GM21717 (cell line): ENCODE measurements around the gene CUEDC2.
"Not testable (repeated sequence)": the region's sequence is repeated elsewhere in the genome, so short reads cannot be mapped to it uniquely, and the experiment has no call there.

Experiments
- ATAC-seq: cut with Tn5 transposase; IDR thresholded peaks from one replicate; pipeline ENCODE4 v1.9.1; 2021; ENCODE audit warnings: mild to moderate bottlenecking, moderate library complexity; ENCODE audit not compliant: unreplicated experiment

CUEDC2 gene

DNA sequence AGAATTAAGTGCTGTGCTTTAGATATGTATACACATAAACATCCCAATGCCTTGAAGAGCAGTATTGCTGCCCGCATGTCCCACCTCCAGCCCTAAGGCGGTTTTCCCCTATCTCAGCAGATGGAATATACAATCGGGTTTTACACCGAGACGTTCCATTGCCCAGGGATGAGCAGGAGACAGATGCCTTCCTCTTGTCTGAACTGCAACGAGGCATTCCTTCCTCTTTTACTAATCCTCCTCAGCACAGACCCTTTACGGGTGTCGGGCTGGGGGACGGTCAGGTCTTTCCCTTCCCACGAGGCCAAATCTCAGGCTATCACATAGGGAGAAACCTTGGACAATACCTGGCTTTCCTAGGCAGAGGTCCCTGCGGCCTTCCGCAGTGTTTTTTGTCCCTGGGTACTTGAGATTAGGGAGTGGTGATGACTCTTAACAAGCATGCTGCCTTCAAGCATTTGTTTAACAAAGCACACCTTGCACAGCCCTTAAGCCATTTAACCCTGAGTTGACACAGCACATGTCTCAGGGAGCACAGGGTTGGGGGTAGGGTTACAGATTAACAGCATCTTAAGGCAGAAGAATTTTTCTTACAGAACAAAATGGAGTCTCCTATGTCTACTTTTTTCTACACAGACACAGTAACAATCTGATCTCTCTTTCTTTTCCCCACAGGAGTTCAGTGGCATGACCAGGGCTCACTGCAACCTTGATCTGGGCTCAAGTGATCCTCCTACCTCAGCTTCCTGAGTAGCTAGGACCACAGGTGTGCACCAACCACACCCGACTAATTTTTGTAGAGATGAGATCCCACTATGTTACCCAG lies 22.5 kb upstream of the CUEDC2 start:
- ATAC-seq, result not testable (repeated sequence)

DNA sequence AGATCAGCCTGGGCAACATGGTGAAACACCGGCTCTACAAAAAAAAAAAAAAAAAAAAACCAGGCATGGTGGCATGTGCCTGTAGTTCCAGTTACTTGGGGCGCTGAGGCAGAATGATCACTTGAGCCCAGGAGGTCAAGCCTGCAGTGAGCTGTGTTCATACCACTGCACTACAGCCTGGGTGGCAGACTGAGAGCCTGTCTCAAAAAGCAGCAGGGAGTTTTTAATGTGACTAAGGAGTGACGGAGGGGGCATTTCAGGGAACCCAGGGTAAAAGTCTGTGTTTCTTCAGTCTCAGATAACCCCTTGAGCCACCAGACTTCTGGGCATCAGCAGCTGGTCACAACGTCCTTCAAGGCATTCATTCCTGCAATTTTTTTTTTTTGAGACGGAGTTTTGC lies 21.1 kb upstream of the CUEDC2 start:
- no peak for ATAC-seq

DNA sequence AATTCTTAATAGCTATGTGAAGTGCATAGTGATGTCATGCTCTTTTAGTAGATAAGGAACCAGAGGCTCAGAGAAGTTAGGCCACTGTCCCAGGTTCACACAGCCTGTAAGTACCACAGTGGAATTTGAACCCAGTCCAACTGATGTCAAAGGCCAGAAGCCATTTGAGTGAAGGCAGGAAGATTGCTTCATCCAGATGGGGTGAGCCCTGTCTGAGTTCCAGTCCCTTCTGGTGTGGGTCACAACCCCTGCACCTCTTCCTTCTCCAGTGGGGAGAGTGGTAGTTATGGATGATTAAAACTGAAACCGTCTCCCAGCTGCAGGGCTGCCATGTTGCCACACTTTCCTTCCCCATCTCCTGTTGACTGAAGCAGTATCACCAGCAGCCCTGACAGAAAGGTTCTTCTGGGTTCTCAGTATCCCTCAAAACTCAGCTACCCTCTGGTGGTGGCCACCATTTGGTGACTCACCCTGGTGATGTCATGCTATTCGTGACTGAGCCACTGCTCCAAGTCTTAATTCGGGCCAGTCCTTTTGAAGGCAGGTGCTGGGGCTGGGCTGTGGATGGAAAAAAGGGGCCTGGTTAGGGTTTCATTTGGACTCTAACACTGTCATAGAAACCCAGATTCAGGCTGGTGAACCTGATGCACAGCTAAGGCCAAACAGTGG lies 20.4 kb upstream of the CUEDC2 start:
- ATAC-seq, result no peak

DNA sequence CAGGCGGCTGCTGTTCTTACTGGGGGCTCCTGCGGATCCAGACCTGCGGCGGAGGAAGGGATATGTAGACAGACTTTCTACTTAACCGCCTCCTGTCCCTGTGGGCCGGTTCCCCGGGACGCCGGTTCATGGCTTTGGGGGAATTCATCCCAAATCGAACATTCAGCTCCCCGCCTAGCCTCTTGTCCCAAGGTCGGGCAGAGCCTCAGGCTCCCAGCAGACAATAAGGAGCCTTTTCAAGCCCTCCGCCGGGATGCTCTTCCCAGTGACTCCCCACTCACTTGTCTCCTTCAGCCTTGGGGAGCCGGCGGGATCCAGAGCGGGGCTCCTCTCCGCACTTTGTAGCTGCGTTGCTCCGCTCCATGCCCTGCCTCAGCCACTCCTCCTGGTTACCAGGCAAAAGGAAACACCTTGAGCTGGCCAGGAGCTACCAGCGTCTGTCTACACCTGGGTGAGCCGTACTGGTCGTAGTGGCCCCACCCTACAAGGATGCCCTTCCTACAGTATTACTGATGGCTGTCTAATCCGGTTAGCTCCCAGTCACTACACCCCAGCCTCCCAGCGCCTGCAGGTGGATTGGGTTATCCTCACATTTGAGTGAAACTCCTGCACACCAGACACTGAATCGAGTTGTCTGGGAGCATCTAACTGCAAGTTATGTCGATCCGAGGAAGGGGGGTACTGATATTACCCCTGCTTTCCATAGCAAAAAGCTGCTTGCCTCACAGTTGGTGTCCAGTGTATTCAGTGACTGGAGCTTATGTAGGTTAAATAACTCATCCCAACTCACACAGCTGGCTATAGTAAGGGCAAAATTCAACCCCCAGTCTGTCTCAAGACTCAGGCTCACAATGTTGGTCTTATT lies 19.0 kb upstream of the CUEDC2 start, which contains the start of gene C10orf95:
Gene C10orf95 (minus strand): TSS at position 439 of the 865 bp plus-strand sequence. CDS start 450 bp downstream, outside the sequence.
- ATAC-seq, result no peak

DNA sequence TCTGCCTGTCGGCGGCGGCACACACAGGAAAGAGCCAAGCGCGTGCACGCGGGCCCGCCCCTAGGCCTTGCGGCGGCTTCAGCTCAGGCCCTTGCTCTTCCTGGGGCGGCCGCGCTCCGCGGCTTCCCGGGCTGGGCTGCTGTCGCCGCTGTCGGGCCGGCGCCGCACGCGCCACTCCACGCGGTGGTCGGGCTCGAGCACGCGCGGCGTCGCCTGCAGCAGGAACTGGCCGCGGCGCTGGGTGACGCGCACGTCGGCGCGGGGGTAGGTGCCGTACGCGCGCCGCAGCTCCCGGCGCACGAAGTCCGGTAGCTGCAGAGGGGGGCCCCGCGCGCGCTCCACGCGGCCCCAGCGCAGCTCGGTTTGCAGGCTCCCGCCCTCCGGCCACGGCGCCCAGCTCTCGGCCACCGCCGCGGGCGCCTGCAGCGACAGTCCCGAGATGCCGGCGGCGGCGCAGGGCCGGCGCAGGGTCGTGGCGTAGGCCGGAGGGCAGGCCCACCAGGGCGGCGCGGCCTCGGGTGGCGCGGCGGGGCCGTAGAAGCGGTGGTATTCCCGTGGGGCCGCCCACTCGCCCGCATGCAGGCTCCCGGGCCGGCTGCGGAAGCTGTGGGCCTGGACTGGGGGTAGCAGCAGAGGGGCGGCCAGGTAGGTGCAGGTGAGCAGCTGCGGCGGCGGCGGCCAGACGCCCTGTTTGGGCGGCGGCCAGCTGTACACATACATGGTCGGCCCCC lies 18.2 kb upstream of the CUEDC2 start:
- peak; percentile 62 for ATAC-seq

DNA sequence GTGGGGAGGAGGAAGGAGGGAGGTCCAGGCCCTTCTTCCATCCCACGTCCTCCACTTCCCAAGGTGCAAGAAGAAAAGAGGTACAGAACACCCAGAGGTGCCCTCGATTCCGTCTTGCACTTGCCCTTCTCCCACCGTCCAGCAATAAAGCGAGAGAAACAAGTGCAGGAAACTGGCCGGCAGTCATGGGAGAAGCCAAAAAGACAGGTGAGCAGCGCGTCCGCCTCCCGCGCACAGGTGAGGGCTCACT lies 17.7 kb upstream of the CUEDC2 start:
- ATAC-seq, result no peak

DNA sequence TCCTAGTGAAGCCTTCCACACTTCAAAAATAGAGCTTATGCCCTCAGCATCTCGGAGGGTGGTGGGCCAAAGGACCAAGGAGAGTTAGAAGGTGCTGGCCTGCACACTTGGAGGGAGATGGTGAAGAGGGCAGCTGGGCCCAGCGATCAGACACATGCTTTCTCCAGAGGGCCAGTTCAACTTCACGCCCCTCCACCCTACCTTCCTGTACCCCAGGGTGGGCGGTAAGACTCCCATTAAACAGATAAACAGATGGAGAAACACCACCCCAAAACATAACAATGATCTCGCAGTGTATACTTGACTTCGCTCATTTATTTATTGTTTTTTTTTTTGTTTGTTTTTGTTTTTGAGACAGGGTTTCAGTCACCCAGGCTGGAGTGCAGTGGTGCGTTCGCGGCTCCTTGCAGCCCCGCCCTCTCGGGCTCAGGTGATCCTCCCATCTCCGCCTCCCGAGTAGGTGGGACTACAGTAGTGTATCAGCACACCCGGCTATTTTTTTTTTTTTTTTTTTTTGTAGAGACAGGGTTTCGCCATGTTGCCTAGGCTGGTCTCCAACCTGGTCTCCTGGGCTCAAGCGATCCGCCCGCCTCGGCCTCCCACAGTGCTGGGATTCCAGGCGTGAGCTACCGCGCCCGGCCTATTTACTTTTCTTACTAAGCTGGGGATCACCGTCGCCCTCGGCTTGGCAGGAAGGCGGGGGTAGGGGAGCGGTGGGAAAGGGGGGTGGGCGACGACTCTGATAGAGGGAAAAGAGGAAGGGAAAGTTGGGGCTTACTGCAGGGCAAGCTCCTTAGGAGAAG lies 17.1 kb upstream of the CUEDC2 start:
- peak; percentile 50 for ATAC-seq

DNA sequence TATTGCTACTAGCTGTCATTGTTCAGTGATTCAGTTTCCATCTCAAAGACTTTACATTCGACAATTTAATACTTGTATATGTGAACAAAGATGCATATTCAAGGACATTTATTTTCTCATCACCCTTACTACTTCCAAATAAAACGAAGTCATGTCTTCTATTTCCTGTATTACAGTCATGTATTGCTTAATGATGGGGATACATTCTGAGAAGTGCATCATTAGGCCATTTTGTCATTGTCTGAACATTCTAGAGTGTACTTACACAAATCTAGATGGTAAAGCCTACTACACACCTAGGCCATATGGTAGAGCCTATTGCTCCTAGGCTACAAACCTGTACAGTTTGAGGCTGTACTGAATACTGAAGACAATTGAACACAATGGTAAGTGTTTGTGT lies 12.5 kb upstream of the CUEDC2 start:
- no peak for ATAC-seq

DNA sequence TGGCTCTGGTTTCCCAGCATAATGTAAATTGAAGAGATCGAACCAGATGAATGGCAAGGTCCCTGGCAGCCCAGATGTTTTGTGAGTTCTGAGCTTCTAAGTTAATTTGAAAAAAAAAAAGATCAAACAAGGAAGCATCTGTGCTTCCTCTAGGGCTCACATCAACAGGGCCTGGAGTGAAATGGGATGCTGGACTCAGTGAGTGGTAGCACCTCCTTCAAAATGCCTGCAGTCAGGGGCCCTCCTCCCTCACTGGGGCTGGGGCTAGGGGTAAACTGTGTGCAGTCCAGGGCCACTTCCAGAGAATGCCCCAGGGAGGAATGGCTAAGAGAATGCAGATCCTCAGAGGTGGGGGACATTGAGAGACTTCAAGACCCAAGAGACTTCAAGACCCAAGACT lies 6.0 kb upstream of the CUEDC2 start:
- ATAC-seq, result no peak

DNA sequence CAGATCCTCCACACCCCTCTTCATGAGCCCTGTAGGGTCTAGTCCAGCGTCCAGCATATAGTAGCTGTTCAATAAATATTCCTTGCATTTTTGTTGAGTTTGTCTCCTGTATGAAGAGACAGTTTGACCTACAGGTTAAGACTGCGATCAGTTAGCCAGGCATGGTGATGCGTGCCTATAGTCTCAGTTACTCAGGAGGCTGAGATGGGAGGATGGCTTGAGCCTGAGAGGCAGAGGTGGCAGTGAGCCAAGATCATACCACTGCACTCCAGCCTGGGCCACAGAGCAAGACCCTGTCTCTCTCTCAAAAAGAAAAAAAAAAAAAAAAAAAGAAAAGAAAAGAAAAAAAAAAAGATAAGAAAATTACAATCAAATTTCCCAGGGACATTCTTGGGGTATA lies 5.1 kb upstream of the CUEDC2 start:
- ATAC-seq, result no peak

DNA sequence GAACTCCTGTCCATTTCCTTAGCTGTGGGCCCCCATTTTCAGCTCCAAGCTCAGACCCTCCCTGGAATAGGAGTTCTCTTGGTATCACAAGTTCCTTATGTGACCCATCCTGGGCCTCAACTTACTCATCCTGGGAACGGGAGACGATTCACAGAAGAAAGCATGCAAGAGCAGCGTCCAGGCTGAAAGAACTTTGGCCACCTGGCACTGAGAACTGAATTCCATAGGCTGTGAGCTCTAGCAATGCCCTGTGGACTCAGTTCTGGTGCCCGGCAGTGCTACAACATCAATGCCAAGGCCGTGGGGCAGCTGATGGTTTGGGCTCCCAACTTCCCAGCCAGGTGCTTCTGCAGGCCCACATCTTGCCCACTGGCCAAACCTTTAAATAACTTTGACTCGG lies 3.9 kb upstream of the CUEDC2 start:
- ATAC-seq, result no peak

DNA sequence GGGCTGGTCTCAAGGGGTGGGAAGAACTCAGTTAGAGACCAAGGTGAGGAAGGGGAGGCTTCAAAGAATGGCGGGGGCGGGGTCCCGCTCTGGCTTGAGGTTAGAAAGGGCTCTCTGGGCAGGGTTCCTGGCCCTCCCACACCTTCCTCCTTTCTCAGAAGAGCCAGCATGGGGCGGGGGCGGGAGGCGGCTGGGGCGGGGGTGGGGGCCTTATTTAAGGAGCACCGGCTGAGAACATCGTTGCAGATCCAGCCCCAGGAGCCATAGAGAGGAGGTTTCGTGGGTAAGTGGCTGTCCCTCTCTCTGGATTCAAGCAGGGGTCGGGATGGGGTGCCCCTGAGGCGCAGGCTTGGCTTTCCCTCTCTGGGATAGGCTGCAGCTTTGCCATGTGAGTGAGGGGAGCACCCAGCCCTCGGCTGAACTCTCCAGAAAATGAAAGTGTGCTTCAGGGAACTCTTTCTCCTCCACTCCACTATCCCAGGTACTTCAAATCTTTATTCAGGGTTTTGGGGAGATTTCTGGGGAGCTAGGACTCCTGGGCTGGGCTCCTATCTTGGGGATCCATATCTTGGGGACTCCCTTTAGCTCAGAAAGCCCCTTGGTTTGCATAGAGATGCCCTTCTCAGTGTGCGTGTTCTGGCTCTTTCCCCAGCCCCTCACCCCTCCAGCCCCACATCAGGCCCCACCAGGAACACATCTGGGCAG lies 3.3 kb upstream of the CUEDC2 start:
- ATAC-seq, result no peak

DNA sequence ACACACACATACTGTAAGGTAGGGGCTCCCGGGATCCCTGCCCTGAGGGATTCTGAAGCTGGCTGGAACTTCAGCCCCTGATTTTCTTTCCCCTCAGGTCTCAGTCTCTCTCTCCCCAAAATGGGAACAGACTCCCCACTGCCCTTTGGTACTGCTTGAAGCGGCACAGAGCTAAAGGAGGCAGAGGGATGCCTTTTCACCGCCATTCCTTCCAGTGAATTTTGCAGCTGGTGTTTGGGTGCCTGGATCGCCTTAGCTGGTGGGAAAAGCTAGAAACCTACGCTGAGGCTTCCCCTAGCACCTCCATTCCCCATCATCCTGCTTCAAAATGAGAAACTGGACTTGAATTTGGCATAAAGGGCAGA lies 2.7 kb upstream of the CUEDC2 start:
- ATAC-seq, result no peak

DNA sequence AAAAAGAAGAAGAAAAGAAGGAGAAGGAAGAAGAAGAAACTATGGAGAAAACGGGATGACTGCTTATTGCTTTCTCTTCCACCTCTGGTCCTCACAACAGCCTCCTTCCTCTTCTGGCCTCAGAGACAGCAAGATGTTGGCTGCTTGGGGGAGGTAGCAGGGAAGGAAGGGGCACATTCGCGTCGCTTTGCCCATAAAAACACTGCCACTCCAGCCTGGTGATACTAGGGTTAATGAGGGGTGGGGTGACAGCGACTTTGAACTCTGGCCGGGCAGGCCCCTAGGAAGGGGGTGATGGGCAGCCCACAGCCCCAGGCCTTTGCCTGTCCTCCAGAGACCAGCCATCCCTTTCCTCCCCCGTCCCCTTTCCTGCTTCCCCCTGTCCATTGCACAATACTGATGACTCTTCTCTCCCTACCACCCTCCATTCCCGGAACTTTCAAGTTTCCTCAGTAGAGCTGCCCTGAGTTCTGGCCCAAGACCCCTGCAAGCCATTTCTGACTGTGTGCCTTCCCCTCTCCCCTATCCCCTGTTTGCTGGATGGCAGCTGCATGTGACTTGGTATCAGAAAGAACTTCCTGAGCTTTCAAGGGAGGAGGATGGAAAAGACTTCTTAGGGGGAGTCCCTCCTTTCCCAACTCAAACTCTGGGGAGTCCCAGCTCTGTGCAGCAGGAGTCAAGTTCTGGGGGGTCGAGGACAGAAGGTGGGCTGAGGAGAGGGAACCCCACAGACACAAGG lies 2.2 kb upstream of the CUEDC2 start:
- no peak for ATAC-seq

DNA sequence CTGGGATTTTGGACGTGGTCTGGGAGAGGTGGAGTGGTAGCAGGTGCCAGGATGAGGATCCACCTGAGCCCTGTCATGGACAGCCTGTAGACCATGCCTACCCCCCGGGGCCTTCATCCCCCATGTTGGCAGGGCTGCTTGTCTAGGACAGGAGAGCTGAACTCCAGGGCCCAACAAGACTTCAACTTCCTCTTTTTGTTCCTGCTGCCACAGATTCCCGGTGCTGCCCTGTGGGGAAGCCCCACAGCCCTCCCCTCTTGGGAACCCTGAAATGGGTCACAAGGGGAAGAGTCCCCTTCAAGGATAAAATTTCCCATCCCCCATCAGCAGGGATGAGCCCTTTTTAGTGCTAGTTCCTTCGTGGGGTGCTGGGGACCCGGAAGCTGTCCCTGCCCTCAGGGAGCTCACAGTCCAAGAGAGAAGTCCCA lies 1.3 kb upstream of the CUEDC2 start:
- no peak for ATAC-seq

DNA sequence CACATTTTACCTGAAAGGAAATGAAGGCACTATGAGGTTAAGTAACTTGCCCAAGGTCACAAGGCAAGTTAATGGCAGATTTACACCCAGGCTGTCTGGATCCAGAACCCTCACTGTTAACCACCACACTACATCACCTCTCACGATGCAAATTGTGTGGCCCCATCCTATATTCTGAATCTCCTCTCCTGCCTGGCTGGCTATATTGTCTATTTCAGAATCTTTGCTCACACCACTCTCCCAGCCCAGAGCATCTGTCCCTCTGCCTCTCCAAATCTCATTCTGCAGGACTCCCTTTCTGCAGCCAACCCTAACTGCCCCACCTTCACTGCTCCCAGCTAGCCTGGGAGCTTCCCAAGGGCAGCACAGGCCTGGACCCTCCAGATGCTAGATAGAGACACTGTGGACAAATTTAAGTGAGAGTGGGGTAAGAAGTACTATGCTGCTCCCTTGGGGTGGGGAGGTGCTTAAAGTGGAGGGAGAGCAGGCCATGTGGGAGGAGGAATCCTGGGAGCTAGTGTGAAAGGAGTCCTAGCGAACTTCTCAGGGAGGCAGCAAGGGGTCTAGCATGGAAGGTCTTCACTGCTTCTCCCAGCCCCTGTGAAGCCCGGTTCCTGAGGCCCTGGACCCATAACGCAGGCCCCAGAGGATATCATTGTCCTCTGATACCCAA lies 786 bp downstream of the CUEDC2 start:
- no peak for ATAC-seq

DNA sequence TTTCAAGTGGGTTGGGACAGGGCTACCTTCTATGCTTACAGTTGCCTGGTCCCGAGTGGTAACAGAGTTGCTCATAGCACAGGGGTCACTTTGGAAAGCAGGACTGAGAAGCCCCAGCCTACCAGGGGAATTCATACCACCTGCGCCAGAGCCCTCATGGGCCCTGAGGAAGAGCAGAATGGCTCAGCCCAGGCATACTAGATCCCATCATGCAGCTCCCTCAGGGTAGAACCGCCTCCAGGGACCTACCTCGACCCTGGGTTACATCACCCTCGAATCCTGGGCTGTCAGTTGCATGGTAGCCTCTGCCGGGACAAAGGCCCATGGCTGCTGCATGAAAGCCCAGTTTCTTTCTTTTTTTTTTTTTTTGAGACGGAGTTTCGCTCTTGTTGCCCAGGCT lies 2.9 kb downstream of the CUEDC2 start:
- no peak for ATAC-seq

DNA sequence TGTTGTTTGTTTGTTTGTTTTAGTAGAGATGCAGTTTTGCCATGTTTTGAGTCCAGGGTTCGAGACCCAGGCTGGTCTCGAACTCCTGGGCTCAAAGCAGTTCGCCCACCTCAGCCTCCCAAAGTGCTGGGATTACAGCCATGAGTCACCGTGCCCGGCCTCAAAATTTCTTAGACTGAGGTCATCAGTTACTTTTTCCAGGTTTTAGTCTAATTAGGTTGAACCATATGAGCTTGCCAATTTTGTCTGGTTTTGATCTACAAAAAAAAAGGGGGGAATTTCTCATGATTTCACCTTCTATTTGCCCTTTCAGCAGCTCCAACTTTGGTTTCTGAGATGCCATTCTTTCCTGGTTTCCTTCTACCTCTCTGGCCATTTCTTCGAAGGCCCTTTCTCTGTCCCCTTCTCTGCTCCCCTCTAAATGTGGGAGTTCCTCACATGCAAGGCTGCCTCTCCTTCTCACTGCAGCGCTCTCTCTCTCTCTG lies 5.5 kb downstream of the CUEDC2 start:
- no peak for ATAC-seq
